Esophagus squamous epithelium (tissue), 4 donors: ENCODE results near the gene DOCK2.
"Not testable (repeated sequence)": the region's sequence is repeated elsewhere in the genome, so short reads cannot be mapped to it uniquely, and the experiment has no call there.

ENCODE experiments used
- POLR2A ChIP-seq, 4 donors: fragments of 450-650 bp; IDR thresholded peaks; one replicate each; pipeline ENCODE4 v1.6.1; 2017; ENCODE audit warnings: antibody characterized with exemption in 4 of 4, mild to moderate bottlenecking in 4 of 4, moderate library complexity in 3 of 4
- TF ChIP-seq, protein P1 (sequence below), 6 experiments: fragments of 450-650 bp in 4 of 6; fragments of 200-600 bp in 2 of 6; sonication (generic) in 2 of 6; IDR thresholded peaks; one replicate each; pipeline ENCODE4 v1.5.1; 2016 to 2019; ENCODE audit warnings: antibody characterized with exemption in 6 of 6, mild to moderate bottlenecking in 4 of 6, moderate library complexity in 4 of 6

DNA sequence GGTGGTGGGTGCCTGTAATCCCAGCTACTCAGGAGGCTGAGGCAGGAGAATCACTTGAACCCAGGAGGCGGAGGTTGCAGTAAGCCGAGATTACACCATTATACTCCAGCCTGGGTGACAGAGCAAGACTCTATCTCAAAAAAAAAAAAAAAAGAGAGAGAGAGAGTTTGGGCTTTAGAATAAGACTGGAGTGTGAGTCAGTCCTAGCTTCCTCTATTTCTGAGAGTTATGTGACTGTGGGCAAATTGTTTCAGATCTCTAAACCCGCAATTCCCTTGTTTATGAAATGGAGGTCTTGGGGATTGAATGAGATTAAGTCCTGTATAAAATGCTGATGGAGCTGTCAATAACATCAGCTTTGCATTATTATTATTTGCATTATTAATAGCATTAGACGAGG, 316.1 kb downstream of the DOCK2 start:
- TF ChIP-seq, protein P1, sequence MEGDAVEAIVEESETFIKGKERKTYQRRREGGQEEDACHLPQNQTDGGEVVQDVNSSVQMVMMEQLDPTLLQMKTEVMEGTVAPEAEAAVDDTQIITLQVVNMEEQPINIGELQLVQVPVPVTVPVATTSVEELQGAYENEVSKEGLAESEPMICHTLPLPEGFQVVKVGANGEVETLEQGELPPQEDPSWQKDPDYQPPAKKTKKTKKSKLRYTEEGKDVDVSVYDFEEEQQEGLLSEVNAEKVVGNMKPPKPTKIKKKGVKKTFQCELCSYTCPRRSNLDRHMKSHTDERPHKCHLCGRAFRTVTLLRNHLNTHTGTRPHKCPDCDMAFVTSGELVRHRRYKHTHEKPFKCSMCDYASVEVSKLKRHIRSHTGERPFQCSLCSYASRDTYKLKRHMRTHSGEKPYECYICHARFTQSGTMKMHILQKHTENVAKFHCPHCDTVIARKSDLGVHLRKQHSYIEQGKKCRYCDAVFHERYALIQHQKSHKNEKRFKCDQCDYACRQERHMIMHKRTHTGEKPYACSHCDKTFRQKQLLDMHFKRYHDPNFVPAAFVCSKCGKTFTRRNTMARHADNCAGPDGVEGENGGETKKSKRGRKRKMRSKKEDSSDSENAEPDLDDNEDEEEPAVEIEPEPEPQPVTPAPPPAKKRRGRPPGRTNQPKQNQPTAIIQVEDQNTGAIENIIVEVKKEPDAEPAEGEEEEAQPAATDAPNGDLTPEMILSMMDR (IDR thresholded peaks at IDR 0.05), result not testable (repeated sequence)
- TF ChIP-seq POLR2A (IDR thresholded peaks at IDR 0.05), result not testable (repeated sequence)
